ENCODE data around the gene RSPH3.

DNA sequence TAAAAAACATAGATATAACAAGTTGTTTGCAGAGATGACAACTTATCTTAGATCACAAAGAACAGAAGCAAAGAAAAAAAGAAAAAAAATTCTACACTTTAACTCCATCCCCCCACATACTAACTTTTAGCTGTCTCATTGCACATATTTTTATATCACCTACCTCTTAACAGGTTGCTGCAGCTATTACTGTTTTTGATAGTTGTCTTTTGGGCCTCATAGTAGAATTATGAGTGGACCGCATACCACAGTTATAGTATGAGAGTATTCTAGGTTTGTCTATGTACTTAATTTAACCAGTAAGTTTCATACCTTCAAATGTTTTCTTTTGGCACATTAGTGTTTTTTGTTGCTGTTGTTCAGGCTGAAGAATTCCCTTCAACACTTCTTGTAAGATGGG, 12.3 kb downstream of the RSPH3 start:
- TF ChIP-seq, protein P1, sequence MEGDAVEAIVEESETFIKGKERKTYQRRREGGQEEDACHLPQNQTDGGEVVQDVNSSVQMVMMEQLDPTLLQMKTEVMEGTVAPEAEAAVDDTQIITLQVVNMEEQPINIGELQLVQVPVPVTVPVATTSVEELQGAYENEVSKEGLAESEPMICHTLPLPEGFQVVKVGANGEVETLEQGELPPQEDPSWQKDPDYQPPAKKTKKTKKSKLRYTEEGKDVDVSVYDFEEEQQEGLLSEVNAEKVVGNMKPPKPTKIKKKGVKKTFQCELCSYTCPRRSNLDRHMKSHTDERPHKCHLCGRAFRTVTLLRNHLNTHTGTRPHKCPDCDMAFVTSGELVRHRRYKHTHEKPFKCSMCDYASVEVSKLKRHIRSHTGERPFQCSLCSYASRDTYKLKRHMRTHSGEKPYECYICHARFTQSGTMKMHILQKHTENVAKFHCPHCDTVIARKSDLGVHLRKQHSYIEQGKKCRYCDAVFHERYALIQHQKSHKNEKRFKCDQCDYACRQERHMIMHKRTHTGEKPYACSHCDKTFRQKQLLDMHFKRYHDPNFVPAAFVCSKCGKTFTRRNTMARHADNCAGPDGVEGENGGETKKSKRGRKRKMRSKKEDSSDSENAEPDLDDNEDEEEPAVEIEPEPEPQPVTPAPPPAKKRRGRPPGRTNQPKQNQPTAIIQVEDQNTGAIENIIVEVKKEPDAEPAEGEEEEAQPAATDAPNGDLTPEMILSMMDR (IDR thresholded peaks at IDR 0.05): no peak
- no peak for TF ChIP-seq POLR2A (IDR thresholded peaks at IDR 0.05)
- TF ChIP-seq EP300 (IDR thresholded peaks at IDR 0.05): no peak
- TF ChIP-seq POLR2AphosphoS5 (IDR thresholded peaks at IDR 0.05): no peak

Measured in suprapubic skin (tissue), 4 donors.